GM18517 (cell line): ENCODE results near the gene B4GALNT3.

Source experiments
- ATAC-seq: cut with Tn5 transposase; IDR thresholded peaks from one replicate; pipeline ENCODE4 v1.9.1; 2021; ENCODE audit warnings: mild to moderate bottlenecking, moderate library complexity; ENCODE audit not compliant: unreplicated experiment

Gene B4GALNT3

DNA sequence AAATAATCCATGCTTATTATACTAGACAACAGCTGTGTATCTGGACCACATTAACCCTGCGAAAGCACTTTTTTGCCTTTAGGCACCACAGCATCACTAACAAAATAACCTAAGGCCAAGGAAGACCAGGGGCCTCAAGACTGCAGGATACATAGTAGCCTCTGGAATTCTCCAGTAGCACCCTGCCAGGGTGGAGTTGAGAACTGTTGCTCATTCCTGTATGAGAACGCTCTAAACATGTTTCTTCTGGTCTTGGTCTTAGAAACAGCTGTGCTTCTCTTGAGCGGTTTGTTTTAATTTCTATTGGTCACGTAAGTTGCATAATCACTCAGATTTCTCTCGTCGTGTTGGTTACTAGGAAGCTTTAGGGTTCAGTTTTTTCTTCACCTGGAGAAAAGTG is 7.9 kb downstream of the B4GALNT3 start:
- ATAC-seq, result no peak

GRCh38 chr12:468671-469389 is 9.1 kb downstream of the B4GALNT3 start:
- ATAC-seq, result no peak

GRCh38 chr12:470133-470532 is 10.4 kb downstream of the B4GALNT3 start:
- ATAC-seq, result no peak

DNA sequence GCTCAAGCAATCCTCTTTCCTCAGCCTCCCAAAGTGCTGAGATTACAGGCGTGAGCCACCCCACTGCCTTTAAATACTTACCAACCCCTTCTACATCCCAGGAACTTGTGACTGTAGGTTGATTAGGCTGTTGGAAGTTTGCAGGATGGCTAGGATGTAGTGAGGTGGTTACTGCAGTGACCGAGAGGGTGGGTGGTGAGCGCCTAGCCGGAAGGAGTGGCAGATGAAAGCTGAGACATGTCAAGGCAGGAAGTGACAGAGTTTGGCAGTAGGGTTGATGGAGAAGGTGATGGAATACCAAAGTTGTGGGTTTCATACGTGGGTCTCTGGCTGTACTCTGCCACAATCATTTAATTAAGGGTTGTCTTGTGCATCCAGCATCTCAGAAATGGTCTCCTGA is 13.5 kb downstream of the B4GALNT3 start:
- ATAC-seq, result no peak

DNA sequence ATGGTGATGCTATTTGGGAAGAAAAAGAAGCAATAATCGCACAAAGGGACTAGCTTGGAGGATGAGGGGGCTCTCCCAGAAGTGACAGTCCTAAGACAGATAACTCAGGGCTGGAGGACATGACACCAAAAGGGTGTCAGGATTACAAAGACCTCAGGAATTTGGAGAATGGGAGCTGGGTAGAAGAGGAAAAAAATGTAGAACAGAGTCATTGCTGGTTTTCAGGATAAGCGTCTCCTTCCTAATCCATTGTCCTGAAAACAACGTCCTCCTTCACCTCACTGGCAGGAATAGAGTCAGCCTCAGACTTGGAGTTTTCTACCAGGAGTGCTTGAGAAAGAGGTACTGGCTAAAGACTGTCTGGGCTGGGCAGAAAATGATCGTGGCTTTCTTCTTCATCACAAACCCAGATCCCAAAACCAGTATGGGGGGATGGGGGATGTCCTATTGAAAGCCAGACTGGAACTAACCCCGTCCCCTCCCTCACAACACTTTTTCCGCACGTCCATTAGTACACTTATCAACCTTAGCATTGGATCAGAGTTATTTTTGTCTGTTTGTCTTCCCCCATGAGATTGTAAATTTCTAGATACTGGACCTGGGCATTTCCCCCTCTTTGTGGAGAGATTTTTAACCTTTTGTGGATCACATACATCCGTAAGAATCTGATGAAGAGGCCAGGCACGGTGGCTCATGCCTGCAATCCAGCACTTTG is 14.3 kb downstream of the B4GALNT3 start:
- ATAC-seq, result no peak

DNA sequence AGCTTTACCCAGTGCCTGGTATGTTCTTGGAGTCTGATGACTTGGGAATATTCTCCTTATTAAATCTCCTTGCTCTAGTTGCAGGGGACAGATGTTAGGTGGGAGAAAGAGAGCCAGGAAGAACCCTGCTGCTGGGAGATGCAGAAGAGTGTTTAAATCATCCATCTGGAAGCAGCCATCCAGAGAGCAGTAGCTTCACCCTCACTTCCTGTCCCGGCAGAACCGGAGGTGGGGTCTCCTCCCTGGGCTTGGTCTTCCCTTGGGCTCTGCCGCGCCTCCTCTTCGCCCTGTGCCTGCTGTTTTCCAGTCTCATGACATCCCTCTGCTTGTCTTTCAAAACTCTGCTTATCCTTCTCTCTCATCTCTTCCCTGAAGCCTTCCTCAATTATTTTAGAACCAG is 15.5 kb downstream of the B4GALNT3 start:
- no peak for ATAC-seq

DNA sequence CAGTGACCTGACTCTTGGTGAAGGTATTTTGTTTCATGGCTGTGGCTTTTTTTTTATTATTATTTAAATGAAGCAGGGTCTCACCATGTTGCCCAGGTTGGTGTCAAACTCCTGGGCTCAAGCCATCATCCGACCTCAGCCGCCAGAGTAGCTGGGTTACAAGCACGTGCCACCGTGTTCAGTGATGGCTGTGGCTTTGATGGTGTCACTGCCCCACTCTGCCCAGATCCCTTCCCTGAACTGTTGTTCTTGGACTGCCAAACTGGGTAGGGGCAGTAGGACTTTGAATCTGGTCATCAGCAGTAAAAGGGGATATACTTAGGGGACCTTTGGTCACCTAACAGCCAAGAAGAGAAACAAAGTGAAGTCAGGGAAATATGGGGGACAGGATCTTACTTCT is 19.4 kb downstream of the B4GALNT3 start:
- ATAC-seq, result no peak

DNA sequence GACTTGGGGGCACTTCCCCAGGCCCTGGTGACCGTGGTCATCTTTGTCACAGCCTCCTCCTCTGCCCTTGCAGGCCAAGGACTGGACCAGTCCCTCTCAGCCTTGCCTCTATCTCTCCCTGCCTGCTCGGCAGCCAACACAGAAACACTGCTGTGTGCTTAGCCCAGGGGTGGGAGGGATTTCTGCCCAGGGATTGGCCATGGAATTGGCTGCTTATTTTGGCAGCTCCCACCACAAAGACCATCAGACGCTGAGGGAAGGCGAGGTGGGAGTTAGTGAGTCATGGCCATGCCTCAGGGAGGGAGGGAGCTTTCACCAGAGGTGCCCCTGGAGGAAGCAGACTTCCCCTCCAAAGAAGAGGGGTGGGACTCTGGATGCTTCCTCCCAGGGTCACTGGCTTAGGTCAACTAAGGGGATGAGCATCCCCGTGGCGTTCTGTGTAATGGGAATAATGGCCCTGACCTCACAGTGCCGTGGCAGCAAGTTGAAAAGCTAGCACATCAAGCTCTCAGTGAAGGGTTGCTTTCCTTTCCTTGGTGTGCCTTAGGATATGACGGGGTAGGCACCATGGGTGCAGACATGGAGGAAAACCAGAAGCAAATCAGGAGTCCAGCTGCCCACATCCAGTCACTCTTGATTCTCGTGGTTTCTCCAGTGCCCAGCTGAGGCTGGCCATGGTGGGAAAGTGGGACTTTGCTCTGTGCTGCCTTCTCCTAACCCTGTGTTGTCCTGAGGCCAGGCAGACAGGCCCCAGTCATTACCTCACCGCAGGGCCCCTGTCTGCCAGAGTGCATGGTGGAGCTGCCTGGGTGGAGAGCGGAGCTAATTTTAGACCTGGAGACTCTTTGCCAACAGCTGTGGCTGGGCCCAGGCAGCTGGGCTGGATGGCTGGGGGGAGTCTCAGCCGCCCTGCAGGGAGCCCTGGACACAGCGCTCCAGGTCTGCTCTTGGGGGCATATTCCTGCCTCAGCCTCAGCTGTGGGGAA is 21.4 kb downstream of the B4GALNT3 start:
- ATAC-seq, result no peak

GRCh38 chr12:482061-482460 is 22.3 kb downstream of the B4GALNT3 start:
- no peak for ATAC-seq

DNA sequence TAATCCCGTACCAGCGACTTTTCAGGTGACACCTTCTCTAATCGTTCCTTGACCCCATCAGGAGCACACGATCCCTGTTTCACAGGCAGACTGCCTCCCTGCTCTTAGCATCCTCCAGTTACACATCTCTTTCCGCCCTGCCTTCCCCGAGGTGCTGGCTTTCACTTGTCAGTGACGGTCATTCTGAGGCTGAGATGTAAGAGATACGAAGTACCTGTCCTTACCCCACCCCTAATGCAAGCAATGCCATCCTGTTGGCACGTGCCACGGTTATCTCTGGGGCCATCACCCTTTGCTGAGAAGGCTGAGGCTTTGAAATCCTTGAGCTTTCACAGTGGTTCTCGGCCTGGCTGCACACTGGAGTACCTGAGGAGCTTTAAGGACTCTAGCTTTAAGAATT is 24.4 kb downstream of the B4GALNT3 start:
- ATAC-seq, result no peak

DNA sequence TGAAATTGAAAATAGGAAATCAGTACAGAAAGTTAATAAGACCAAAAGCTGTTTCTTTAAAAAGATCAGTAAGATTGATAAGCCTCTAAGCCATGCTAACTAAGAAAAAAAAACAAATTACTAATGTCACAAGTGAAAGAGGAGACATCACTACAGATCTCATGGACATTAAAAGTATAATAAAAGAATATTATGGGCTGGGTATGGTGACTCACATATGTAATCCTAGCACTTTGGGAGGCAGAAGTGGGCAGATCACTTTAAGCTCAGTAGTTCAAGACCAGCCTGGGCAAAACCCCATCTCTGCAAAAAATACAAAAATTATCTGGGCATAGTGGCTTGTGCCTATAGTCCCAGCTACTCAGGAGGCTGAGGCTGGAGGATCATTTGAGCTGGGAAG is 30.5 kb downstream of the B4GALNT3 start:
- ATAC-seq, result no peak

GRCh38 chr12:495466-495865 is 35.7 kb downstream of the B4GALNT3 start:
- ATAC-seq, result no peak

DNA sequence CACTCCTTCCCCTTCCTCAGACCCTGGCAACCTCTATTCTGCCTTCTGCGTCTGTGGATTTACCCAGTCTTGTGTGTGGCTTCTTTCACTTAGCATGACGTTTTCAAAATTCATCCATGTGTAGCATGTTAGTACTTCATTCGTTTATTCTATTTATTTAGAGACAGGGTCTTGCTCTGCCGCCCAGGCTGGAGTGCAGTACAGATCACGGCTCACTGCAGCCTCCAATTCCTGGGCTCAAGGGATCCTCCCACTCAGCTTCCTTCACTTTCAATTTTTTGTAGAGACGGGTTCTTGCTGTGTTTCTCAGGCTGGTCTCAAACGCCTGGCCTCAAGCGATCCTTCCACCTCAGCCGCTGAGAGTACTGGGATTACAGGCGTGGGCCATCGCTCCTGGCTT is 37.0 kb downstream of the B4GALNT3 start:
- no peak for ATAC-seq

GRCh38 chr12:497501-498160 is 37.9 kb downstream of the B4GALNT3 start:
- no peak for ATAC-seq

DNA sequence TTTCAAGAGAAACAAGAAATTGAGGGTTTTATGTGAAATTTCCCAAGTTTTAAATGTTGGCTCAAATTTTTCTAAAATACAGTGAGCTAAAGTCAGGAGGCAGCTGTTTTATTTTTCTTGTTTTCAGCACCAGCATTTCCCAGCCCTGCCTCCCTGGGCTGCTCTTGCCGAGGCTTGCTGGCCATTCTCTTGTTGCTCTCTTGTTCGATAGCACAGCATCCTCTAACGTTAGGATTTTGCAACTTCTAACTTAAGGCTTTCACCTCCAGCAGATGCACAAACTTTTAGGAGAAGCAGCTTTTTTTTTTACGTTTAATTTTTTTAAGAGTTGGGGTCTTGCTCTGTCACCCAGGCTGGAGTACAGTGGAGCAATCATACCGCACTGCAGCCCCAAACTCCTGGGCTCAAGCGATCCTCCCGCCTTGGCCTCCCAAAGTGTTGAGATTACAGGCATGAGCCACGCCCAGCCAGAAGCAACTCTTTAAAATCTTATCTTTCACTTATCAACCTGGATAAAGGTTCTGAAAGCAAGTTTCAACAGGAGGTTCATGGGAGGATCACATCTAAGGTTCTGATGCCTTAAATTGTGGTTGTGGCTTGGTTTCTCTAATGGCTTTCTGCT is 40.2 kb downstream of the B4GALNT3 start:
- no peak for ATAC-seq

- ATAC-seq, result no peak
These were observed 42.1 kb downstream of the B4GALNT3 start for GRCh38 chr12:501722-502447.

DNA sequence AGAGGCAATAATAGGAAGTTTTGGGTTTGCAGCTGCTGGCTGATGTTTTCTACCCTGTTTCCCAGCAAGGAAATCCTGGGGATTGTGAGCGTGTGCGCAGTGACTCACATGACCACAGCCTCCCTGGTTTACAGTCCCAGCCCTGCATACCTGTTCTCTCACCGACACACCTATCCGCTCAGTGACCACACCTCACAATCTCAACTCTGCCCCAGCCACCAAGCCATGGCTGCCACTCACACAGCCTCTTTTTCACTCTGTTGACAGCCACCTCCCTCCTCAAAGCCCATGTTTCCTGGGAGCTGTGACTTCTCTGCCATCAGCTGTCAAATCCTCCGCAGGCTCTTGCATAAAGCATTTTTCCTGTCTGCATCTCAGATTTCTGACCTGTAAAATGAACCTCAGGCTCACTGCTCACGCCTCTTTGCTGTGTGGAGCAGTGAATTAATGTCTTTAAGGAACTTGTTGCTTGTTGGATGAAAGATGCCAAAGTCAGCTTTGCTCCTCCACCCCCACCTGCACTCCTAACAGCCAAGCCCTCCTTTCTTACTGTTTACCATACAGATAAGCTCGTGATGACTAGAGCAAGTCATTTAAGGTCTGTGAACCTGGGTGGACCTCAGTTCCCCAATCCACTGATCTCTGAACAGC is 43.5 kb downstream of the B4GALNT3 start:
- no peak for ATAC-seq

DNA sequence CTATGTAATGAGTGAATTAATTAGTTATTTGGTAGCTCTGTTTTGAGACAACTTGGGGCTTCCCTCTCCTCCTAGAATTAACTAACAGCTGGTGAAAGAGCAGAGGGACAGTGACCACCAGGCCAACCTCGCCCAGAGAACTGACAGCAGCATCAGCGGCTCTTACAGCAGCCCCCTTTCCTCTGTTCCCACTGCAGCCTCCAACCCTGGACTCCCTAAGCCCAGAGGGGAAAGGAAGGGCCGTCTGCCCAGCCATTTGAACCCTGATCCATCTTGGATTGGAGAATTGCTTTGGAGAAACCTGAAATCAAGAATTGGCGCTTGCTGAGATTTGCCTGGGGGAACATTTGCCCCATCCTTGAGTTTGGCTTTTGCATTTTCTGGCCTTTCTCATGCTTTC is 45.5 kb downstream of the B4GALNT3 start:
- no peak for ATAC-seq

GRCh38 chr12:507391-507796 is 47.7 kb downstream of the B4GALNT3 start:
- no peak for ATAC-seq
